B cell (primary cell): ENCODE results near the gene SMAD1.

Experiments used
- EZH2 ChIP-seq: IDR thresholded peaks from 2 replicates; pipeline ENCODE4 v1.6.1; 2012; ENCODE audit warnings: borderline replicate concordance, low read depth, mild to moderate bottlenecking, moderate library complexity, low read length; ENCODE audit not compliant: insufficient read depth, poor library complexity, severe bottlenecking
- TF ChIP-seq, protein P1 (sequence below): fragments of 200-600 bp; IDR thresholded peaks from one replicate; pipeline ENCODE4 v1.8.0; 2022; ENCODE audit warnings: antibody characterized with exemption, mild to moderate bottlenecking

DNA sequence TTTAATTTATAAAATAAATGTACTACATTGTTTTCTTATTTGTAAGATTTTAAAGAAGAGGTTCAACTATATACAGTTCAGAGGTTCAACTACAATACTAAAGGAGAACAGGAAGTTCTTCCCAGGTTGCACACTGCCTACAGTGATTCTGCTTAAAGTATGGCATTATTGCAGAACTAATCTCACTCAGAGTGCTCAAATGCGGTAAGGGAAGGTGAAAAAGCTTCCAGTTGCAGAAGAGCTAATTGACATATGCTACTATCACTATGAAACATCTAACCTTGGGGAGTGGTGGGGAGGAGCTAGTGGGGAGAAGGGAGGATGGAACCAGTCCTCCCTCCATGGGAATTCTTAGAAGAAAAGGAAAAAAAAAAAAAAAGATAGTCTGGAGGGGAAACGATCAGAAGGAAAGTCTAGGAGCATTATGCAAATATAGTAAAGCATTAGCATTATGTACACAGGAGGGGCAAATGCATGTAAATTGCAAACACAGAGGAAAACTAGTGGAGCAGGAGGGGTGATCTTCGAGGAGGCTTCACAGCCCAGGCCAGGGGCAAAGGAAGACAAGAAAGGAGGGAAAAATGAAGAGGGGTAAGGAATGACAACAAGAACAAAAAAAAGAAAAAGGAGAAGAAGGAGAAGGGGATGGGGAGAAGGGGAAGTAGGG lies 105.6 kb downstream of the SMAD1 start:
- TF ChIP-seq, protein P1, sequence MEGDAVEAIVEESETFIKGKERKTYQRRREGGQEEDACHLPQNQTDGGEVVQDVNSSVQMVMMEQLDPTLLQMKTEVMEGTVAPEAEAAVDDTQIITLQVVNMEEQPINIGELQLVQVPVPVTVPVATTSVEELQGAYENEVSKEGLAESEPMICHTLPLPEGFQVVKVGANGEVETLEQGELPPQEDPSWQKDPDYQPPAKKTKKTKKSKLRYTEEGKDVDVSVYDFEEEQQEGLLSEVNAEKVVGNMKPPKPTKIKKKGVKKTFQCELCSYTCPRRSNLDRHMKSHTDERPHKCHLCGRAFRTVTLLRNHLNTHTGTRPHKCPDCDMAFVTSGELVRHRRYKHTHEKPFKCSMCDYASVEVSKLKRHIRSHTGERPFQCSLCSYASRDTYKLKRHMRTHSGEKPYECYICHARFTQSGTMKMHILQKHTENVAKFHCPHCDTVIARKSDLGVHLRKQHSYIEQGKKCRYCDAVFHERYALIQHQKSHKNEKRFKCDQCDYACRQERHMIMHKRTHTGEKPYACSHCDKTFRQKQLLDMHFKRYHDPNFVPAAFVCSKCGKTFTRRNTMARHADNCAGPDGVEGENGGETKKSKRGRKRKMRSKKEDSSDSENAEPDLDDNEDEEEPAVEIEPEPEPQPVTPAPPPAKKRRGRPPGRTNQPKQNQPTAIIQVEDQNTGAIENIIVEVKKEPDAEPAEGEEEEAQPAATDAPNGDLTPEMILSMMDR = no peak
- no peak for TF ChIP-seq EZH2
